Natural killer cell (primary cell): ENCODE results near the gene PARVB. TPM values are rescaled to one million over a fixed set of nuclear protein-coding genes. Genes with fewer than 3 reads are reported as not detected.

Experiments
- ATAC-seq, 3 donors: fragments of 150-1000 bp in 2 of 3; fragments of 200-7000 bp in 1 of 3; cut with Tn5 transposase; 1 replicate in 1 of 3; 2 replicates in 2 of 3; pipeline ENCODE4 v1.10.0; 2021; ENCODE audit warnings: mild to moderate bottlenecking in 2 of 3, moderate library complexity in 2 of 3
- DNase-seq, 2 donors: peaks; one replicate each; pipeline versions ENCODE4 v3.0.0 to v3.0.0-alpha.2; 2013 to 2021; ENCODE audit warnings: mixed read lengths in 1 of 2
- H3K27ac ChIP-seq: one replicate; pipeline ENCODE4 v1.5.1; 2013; ENCODE audit warnings: mild to moderate bottlenecking, low read length
- H3K27me3 ChIP-seq: one replicate; pipeline ENCODE4 v1.6.1; 2013; ENCODE audit warnings: low read length; ENCODE audit not compliant: control insufficient read depth, insufficient read depth
- H3K36me3 ChIP-seq: one replicate; pipeline ENCODE4 v1.6.1; 2013; ENCODE audit warnings: low read length; ENCODE audit not compliant: control insufficient read depth, insufficient read depth
- H3K4me1 ChIP-seq: one replicate; pipeline ENCODE4 v1.6.1; 2013; ENCODE audit warnings: low read length; ENCODE audit not compliant: control insufficient read depth, insufficient read depth
- H3K4me3 ChIP-seq: one replicate; pipeline ENCODE4 v1.5.1; 2013; ENCODE audit warnings: low read length
- H3K9me3 ChIP-seq: one replicate; pipeline ENCODE4 v1.6.1; 2013; ENCODE audit warnings: low read length; ENCODE audit not compliant: control insufficient read depth, insufficient read depth
- H3K27ac Mint-ChIP-seq, 2 donors: one replicate each; pipeline ENCODE4 v1.8.0; 2022; ENCODE audit warnings: mild to moderate bottlenecking in 2 of 2, mixed read lengths in 2 of 2, moderate library complexity in 1 of 2
- H3K27me3 Mint-ChIP-seq, 2 donors: one replicate each; pipeline ENCODE4 v1.8.0; 2022; ENCODE audit warnings: low read depth in 2 of 2, mixed read lengths in 2 of 2
- H3K36me3 Mint-ChIP-seq: one replicate; pipeline ENCODE4 v1.8.0; 2022; ENCODE audit warnings: mixed read lengths
- H3K4me1 Mint-ChIP-seq, 2 donors: one replicate each; pipeline ENCODE4 v1.8.0; 2022; ENCODE audit warnings: mixed read lengths in 2 of 2
- H3K4me3 Mint-ChIP-seq: one replicate; pipeline ENCODE4 v1.8.0; 2022; ENCODE audit warnings: mild to moderate bottlenecking, moderate library complexity, mixed read lengths
- H3K9me3 Mint-ChIP-seq, 2 donors: one replicate each; pipeline ENCODE4 v1.8.0; 2022; ENCODE audit warnings: mixed read lengths in 2 of 2
- CTCF ChIP-seq: fragments of 200-600 bp; IDR thresholded peaks from one replicate; pipeline ENCODE4 v1.8.0; 2022; ENCODE audit warnings: antibody characterized with exemption
- whole genome bisulfite sequencing: methylation state at CpG from one replicate; pipeline ENCODE4 v1.1.7; 2013; ENCODE audit warnings: missing lambda C conversion rate; ENCODE audit not compliant: insufficient coverage; 5-methylcytosine and 5-hydroxymethylcytosine counted together
- intact Hi-C: fragments of 100-400 bp; cut with micrococcal nuclease; formaldehyde crosslinking; loops from one replicate; pipeline ENCODE4 v1.14.2; 2022
- total RNA-seq, 4 donors: library from RNA; stranded (reverse); fragments of 120-200 nt in 1 of 4; gene quantifications; one replicate each; pipeline versions ENCODE4 v1.2.3 to v1.2.4, GENCODE V29; 2013 to 2022

The PARVB gene
- total RNA-seq, 3 donors from 2014 or later (not counting 1 experiment from before 2014, with no cell fraction given) = 2.9 to 12.5 (median 8.1) TPM

DNA sequence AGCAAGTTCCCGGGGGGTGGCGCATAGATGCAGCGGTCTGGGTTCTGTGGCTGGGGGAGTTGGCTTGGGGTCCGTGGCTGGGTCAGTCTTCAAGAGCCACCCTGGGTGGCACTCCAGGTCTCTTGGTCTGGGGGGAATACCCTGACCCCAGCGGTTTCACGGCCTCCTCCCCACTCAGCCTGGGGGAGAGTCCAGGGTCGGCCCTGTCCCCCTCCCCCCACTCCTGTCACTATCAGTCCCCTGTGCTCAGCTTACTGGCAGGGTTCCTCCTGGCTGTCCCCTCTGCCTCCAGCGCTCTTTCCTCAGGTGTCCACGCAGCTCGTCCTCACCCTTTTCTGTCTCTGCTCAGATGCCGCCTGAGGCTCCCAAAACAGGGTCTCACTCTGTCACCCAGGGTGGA is 88.1 kb downstream of the PARVB start:
- Histone ChIP-seq H3K4me1 (no peaks in the 10 kb centered on the region), H3K27ac (no peak overlapping the region), H3K27me3 (no peaks in the 10 kb centered on the region), H3K36me3 (no peaks in the 10 kb centered on the region), H3K4me3 (no peak overlapping the region), H3K9me3 (no peaks in the 10 kb centered on the region)
- no peak for TF ChIP-seq CTCF
- intact Hi-C loops = no loop called here
- Mint-ChIP-seq H3K27ac (no peak overlapping the region), H3K9me3 (no peaks in the 10 kb centered on the region), H3K27me3 (no peaks in the 10 kb centered on the region), H3K4me1 (no peaks in the 10 kb centered on the region), H3K4me3 (no peak overlapping the region), H3K36me3 (no peaks in the 10 kb centered on the region)
- no peak for ATAC-seq
- DNase-seq = no peak
- WGBS = 93% methylated on average over 11 of the region's 11 CpGs

DNA sequence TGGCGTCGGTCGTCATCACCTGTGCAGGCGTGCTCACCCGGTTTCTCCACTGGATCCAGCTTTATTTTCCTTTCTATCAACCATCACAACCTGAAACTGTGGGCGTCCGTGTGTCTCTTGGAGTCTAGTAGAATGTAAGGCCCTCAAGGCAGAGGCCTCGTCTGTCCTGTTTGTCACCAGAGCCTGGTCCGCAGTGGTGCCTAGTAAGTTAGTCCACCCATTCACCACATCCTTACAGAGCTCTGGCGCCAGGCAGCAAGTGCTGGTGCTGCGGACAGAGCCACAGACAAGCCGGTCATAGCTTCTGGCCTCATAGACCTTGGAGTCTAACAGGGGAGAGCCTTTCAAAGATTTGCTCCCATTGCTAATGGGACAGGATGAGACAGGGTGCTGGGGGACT is 92.2 kb downstream of the PARVB start:
- H3K36me3 ChIP-seq = no peaks in the 10 kb centered on the region
- ATAC-seq = no peak

DNA sequence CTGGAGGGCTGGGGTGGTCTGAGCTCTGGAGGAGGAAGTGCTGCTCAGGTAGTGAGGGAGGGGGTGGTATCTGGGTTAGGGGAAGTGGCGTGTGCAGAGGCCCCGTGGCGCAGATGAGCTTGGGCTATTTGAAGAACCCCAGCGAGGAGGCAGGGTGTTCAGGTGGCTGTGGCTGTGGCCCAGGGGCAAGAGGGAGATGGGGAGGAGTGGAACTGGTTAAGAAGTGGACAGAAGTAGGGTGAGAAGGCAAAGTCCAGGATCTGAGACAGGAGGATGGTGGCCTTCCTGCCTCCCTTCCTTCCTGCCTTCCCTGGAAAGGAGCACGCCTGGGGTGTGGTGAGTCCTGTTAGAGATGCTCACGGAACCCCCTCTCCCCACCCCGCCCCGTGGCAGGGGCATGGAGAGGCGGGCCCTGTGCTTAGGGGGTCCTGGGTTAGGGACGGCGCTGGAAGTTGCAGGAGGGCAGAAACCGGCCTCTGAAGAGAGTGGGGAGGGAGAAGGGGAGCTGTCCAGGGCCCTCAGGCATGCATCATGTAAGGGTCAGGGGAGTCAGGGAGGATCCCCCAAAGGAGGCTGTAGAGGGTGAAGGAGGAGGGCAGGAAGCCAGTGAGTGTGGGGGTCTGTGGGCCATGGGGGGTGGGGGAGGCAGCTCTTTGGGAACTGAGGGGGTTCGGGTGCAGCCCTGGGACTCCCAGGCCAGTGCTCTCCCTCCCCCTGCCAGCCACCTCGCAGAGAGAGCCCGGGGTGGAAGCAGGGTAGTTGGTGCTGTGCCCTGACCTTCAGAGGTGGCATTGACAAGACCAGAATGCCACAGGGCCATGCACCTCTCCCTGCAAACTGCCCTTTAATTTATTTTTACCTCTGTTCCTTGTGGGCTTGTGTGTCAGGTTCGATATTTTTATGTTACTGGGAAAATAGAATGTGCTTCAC is 92.9 kb downstream of the PARVB start:
- H3K9me3 Mint-ChIP-seq = no peaks in the 10 kb centered on the region
- H3K4me1 Mint-ChIP-seq = no peaks in the 10 kb centered on the region
- no peak overlapping the region for H3K4me3 Mint-ChIP-seq
- no peak overlapping the region for H3K27ac ChIP-seq
- no peaks in the 10 kb centered on the region for H3K36me3 ChIP-seq
- WGBS = 75% methylated on average over 13 of the region's 16 CpGs
- TF ChIP-seq CTCF = no peak
- no peaks in the 10 kb centered on the region for H3K4me1 ChIP-seq
- H3K27me3 ChIP-seq = no peaks in the 10 kb centered on the region
- intact Hi-C loops = no loop called here
- H3K27ac Mint-ChIP-seq = no peak overlapping the region
- no peaks in the 10 kb centered on the region for H3K36me3 Mint-ChIP-seq
- no peak overlapping the region for H3K4me3 ChIP-seq
- no peak for ATAC-seq
- H3K9me3 ChIP-seq = no peaks in the 10 kb centered on the region
- H3K27me3 Mint-ChIP-seq = no peaks in the 10 kb centered on the region
- DNase-seq = no peak

More for the DNA sequence above, 92.2 kb downstream of the PARVB start:
- Mint-ChIP-seq H3K27ac (no peak overlapping the region), H3K9me3 (no peaks in the 10 kb centered on the region), H3K36me3 (no peaks in the 10 kb centered on the region), H3K27me3 (no peaks in the 10 kb centered on the region), H3K4me1 (no peaks in the 10 kb centered on the region), H3K4me3 (no peak overlapping the region)
- intact Hi-C loops = no loop called here
- Histone ChIP-seq H3K27ac (no peak overlapping the region), H3K4me1 (no peaks in the 10 kb centered on the region), H3K27me3 (no peaks in the 10 kb centered on the region), H3K4me3 (no peak overlapping the region), H3K9me3 (no peaks in the 10 kb centered on the region)
- WGBS = 92% methylated on average over 12 of the region's 12 CpGs
- TF ChIP-seq CTCF = no peak
- DNase-seq = no peak
